ENCODE results near the gene IL24.

- TF ChIP-seq EZH2 (IDR thresholded peaks at IDR 0.05; ENCODE audit: low read length, missing control alignments) (no peak), CTCF (conservative IDR thresholded peaks at IDR 0.05 in 1 of 2, IDR thresholded peaks at IDR 0.05 in 1 of 2; ENCODE audit: low read depth in 1 of 2, low read length in 2 of 2) (no peak)
These were observed 16.7 kb downstream of the IL24 start for GRCh38 chr1:206913766-206914537.
